ENCODE data around the gene STARD10. TPM values are rescaled to one million over a fixed set of nuclear protein-coding genes. Genes with fewer than 3 reads are reported as not detected.

Gene STARD10
- total and polyA plus RNA-seq, 9 of the 15 experiments (the other 6 are each of a cell fraction or from before 2014, with no cell fraction given), result 0.15 to 52.9 (median 32.3) TPM

GRCh38 chr11:72758690-72759389, 35.0 kb downstream of the STARD10 start (continued):
- TF ChIP-seq, protein P1, sequence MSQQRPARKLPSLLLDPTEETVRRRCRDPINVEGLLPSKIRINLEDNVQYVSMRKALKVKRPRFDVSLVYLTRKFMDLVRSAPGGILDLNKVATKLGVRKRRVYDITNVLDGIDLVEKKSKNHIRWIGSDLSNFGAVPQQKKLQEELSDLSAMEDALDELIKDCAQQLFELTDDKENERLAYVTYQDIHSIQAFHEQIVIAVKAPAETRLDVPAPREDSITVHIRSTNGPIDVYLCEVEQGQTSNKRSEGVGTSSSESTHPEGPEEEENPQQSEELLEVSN (IDR thresholded peaks at IDR 0.05; ENCODE audit: borderline replicate concordance in 1 of 2, extremely low read depth in 1 of 2, insufficient read depth in 1 of 2, insufficient read length in 1 of 2, low read depth in 1 of 2, low read length in 1 of 2, poor library complexity in 1 of 2, severe bottlenecking in 1 of 2), result peak; percentile 38 to 53
- TF ChIP-seq ZNF408 (CRISPR knock-in tag; IDR thresholded peaks at IDR 0.05; ENCODE audit: low read depth) (no peak), RCOR1 (IDR thresholded peaks at IDR 0.05; ENCODE audit: borderline replicate concordance in 1 of 2, low read depth in 2 of 2, low read length in 2 of 2) (peak in 1 of 2 experiments; percentile 69; a peak in 1 of 4 replicates), BHLHE40 (IDR thresholded peaks at IDR 0.05; ENCODE audit: low read length) (peak; percentile 96), ETV5 (CRISPR knock-in tag; IDR thresholded peaks at IDR 0.05; ENCODE audit: low read depth) (0 out of 2 replicates have a peak, but pooled peaks have one; percentile 34), MAX (CRISPR knock-in tag; IDR thresholded peaks at IDR 0.05) (peak; percentile 76; the same call in 1 of the 2 replicates), TOE1 (IDR thresholded peaks at IDR 0.05; ENCODE audit: borderline replicate concordance) (peak; percentile 83), TOE1 (CRISPR knock-in tag; IDR thresholded peaks at IDR 0.05; ENCODE audit: borderline replicate concordance, low read depth) (no peak), ARID1B (IDR thresholded peaks at IDR 0.05) (peak; percentile 35), PYGO2 (tag; IDR thresholded peaks at IDR 0.05) (no peak), JUND (IDR thresholded peaks at IDR 0.05; ENCODE audit: borderline replicate concordance, low read depth, low read length) (peak; percentile 63), JUND (tag; IDR thresholded peaks at IDR 0.05; ENCODE audit: borderline replicate concordance, low read depth, low read length) (peak; percentile 55; the same call in 2 of the 3 replicates), BRD4 (IDR thresholded peaks at IDR 0.05) (no peak), FOXA3 (CRISPR knock-in tag; conservative IDR thresholded peaks at IDR 0.05 in 1 of 2, IDR thresholded peaks at IDR 0.05 in 1 of 2) (peak in 1 of 2 experiments; percentile 74; a peak in 1 of 4 replicates), MEF2A (IDR thresholded peaks at IDR 0.05; ENCODE audit: control insufficient read depth, low read depth, low read length) (no peak), NFIX (CRISPR knock-in tag; IDR thresholded peaks at IDR 0.05; ENCODE audit: low read depth) (no peak), ZNF79 (CRISPR knock-in tag; IDR thresholded peaks at IDR 0.05; ENCODE audit: low read depth) (no peak), LEF1 (IDR thresholded peaks at IDR 0.05) (no peak)
- TF ChIP-seq, protein P2, sequence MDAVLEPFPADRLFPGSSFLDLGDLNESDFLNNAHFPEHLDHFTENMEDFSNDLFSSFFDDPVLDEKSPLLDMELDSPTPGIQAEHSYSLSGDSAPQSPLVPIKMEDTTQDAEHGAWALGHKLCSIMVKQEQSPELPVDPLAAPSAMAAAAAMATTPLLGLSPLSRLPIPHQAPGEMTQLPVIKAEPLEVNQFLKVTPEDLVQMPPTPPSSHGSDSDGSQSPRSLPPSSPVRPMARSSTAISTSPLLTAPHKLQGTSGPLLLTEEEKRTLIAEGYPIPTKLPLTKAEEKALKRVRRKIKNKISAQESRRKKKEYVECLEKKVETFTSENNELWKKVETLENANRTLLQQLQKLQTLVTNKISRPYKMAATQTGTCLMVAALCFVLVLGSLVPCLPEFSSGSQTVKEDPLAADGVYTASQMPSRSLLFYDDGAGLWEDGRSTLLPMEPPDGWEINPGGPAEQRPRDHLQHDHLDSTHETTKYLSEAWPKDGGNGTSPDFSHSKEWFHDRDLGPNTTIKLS (IDR thresholded peaks at IDR 0.05; ENCODE audit: borderline replicate concordance, low read depth), result 0 out of 2 replicates have a peak, but pooled peaks have one; percentile 49
- TF ChIP-seq, protein P3, sequence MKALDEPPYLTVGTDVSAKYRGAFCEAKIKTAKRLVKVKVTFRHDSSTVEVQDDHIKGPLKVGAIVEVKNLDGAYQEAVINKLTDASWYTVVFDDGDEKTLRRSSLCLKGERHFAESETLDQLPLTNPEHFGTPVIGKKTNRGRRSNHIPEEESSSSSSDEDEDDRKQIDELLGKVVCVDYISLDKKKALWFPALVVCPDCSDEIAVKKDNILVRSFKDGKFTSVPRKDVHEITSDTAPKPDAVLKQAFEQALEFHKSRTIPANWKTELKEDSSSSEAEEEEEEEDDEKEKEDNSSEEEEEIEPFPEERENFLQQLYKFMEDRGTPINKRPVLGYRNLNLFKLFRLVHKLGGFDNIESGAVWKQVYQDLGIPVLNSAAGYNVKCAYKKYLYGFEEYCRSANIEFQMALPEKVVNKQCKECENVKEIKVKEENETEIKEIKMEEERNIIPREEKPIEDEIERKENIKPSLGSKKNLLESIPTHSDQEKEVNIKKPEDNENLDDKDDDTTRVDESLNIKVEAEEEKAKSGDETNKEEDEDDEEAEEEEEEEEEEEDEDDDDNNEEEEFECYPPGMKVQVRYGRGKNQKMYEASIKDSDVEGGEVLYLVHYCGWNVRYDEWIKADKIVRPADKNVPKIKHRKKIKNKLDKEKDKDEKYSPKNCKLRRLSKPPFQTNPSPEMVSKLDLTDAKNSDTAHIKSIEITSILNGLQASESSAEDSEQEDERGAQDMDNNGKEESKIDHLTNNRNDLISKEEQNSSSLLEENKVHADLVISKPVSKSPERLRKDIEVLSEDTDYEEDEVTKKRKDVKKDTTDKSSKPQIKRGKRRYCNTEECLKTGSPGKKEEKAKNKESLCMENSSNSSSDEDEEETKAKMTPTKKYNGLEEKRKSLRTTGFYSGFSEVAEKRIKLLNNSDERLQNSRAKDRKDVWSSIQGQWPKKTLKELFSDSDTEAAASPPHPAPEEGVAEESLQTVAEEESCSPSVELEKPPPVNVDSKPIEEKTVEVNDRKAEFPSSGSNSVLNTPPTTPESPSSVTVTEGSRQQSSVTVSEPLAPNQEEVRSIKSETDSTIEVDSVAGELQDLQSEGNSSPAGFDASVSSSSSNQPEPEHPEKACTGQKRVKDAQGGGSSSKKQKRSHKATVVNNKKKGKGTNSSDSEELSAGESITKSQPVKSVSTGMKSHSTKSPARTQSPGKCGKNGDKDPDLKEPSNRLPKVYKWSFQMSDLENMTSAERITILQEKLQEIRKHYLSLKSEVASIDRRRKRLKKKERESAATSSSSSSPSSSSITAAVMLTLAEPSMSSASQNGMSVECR (CRISPR knock-in tag; IDR thresholded peaks at IDR 0.05), result peak; percentile 51

All from K562 (cell line).